Stimulated activated naive B cell treated with anti-CD40 and anti-IgM and Interleukin-4, amounts not matched to agents 10 μg/mL and 1 μg/mL and 100 μg/mL, for 72 hours (primary cell): ENCODE data around the gene TNFAIP8.

Experiments used
- ATAC-seq, 2 donors: fragments of 150-1000 bp; cut with Tn5 transposase; replicated peaks; 2 replicates each; pipeline ENCODE4 v1.10.0; 2021; ENCODE audit warnings: moderate library complexity in 1 of 2
- DNase-seq: peaks from one replicate; pipeline ENCODE4 v3.0.0; 2021
- H3K27ac Mint-ChIP-seq: one replicate; pipeline ENCODE4 v1.8.0; 2022; ENCODE audit warnings: mild to moderate bottlenecking, mixed read lengths
- H3K27me3 Mint-ChIP-seq, 2 donors: one replicate each; pipeline ENCODE4 v1.8.0; 2022; ENCODE audit warnings: mixed read lengths in 2 of 2
- H3K36me3 Mint-ChIP-seq, 2 donors: one replicate each; pipeline ENCODE4 v1.8.0; 2022; ENCODE audit warnings: mixed read lengths in 2 of 2, mild to moderate bottlenecking in 1 of 2
- H3K4me1 Mint-ChIP-seq, 2 donors: one replicate each; pipeline ENCODE4 v1.8.0; 2022; ENCODE audit warnings: mixed read lengths in 2 of 2, mild to moderate bottlenecking in 1 of 2
- H3K4me3 Mint-ChIP-seq, 2 donors: one replicate each; pipeline ENCODE4 v1.8.0; 2022; ENCODE audit warnings: mild to moderate bottlenecking in 2 of 2, mixed read lengths in 2 of 2, moderate library complexity in 1 of 2
- H3K9me3 Mint-ChIP-seq, 2 donors: one replicate each; pipeline ENCODE4 v1.8.0; 2022; ENCODE audit warnings: mixed read lengths in 2 of 2, mild to moderate bottlenecking in 1 of 2

The TNFAIP8 gene

GRCh38 chr5:119346394-119346793 is 9.4 kb upstream of the TNFAIP8 start:
- H3K27me3 Mint-ChIP-seq: no peaks in the 10 kb centered on the region
- peak overlapping the region; percentile 75 for H3K27ac Mint-ChIP-seq
- peaks cover 56 to 92% of the 10 kb centered on the region in 2 donors for H3K4me1 Mint-ChIP-seq
- no peak overlapping the region for H3K4me3 Mint-ChIP-seq
- ATAC-seq: peak in 1 of 2 donors; percentile 8
- no peak for DNase-seq
- peaks cover 8 to 31% of the 10 kb centered on the region in 2 donors for H3K36me3 Mint-ChIP-seq
- peaks cover 0 to 2% of the 10 kb centered on the region in 2 donors for H3K9me3 Mint-ChIP-seq

DNA sequence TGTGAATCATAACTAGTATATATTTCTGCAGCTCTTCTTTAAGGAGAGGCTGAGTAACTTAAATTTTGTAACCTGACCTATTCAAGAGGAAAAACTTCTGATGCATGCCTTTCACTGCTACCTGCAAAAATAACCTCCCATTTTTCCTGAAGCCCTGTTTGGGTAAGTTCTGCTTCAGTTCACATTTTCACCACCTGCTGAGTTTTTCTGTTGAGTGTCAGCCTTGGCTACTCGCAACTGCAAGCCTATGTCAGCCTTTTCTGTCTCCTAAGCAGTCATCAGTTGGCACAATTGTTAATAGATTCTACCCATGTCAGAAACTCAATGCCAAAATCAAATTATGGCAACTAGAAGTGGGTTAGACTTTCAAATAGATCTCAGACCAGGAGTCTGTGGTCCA is 8.2 kb upstream of the TNFAIP8 start:
- Mint-ChIP-seq H3K27ac (peak overlapping the region; percentile 17), H3K9me3 (peaks cover 0 to 2% of the 10 kb centered on the region in 2 donors), H3K4me1 (peaks cover 59 to 90% of the 10 kb centered on the region in 2 donors), H3K4me3 (peak overlapping the region in 1 of 2 donors; percentile 40), H3K36me3 (peaks cover 11 to 33% of the 10 kb centered on the region in 2 donors), H3K27me3 (no peaks in the 10 kb centered on the region)
- ATAC-seq: no peak
- no peak for DNase-seq

DNA sequence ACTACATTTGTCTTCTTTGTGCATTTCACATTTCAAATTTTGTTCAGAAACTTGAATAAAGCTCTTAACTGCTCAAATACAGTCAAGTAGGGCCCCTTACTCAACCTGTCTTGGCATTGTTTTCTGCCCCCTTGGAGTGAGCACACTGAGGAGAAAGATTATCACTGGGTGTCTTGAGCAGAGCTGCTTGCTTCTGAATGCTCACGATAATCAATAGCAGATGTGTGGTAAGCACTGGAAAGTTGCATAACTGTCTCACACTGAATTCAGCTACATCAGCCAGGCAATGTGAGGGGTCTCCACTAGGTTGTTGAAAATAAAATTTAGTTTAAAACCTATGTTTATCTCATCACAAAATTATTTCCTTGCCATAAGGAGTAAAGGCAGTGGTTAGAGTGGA is 7.8 kb upstream of the TNFAIP8 start:
- no peaks in the 10 kb centered on the region for H3K27me3 Mint-ChIP-seq
- H3K4me1 Mint-ChIP-seq: peaks cover 61 to 90% of the 10 kb centered on the region in 2 donors
- no peak for ATAC-seq
- H3K4me3 Mint-ChIP-seq: no peak overlapping the region
- H3K36me3 Mint-ChIP-seq: peaks cover 11 to 31% of the 10 kb centered on the region in 2 donors
- DNase-seq: no peak
- peaks cover 0 to 2% of the 10 kb centered on the region in 2 donors for H3K9me3 Mint-ChIP-seq
- peak overlapping the region; percentile 53 for H3K27ac Mint-ChIP-seq

GRCh38 chr5:119353213-119353612 is 2.6 kb upstream of the TNFAIP8 start:
- Mint-ChIP-seq H3K4me3 (peak overlapping the region; percentile 62 to 78), H3K36me3 (peaks cover 28 to 34% of the 10 kb centered on the region in 2 donors), H3K27ac (peak overlapping the region; percentile 91), H3K9me3 (no peaks in the 10 kb centered on the region), H3K4me1 (peaks cover 41 to 70% of the 10 kb centered on the region in 2 donors), H3K27me3 (no peaks in the 10 kb centered on the region)
- DNase-seq (no peak), ATAC-seq (no peak)

- DNase-seq (no peak), ATAC-seq (no peak)
- Mint-ChIP-seq H3K9me3 (no peaks in the 10 kb centered on the region), H3K27me3 (no peaks in the 10 kb centered on the region), H3K4me3 (peak overlapping the region; percentile 62 to 78), H3K36me3 (peaks cover 31 to 37% of the 10 kb centered on the region in 2 donors), H3K4me1 (peaks cover 40 to 70% of the 10 kb centered on the region in 2 donors), H3K27ac (peak overlapping the region; percentile 91)
Observed at GRCh38 chr5:119353686-119354366, 2.0 kb upstream of the TNFAIP8 start.

GRCh38 chr5:119354537-119355243 is 1.1 kb upstream of the TNFAIP8 start:
- H3K36me3 Mint-ChIP-seq: peaks cover 34 to 41% of the 10 kb centered on the region in 2 donors

DNA sequence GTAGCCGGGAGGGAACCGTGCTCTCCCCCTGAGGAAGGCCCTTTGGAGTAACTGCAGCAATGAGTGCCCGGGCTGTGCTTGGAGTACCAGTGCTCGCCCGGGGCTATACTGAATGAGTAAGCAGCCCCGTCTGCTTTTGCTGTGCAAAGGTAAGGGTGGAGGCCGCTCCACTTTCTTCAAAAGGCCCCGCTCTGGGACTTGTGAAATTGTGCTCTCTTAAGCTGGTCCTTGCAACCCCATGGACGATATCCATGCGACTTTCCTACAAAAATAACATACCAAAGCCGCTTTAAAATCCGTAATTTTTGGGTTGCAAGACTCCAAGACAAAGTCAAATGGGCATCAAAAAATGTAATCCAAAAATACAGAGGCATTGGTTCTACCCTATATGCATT is 578 bp upstream of the TNFAIP8 start:
- Mint-ChIP-seq H3K27ac (peak overlapping the region; percentile 99), H3K4me1 (peaks cover 46 to 70% of the 10 kb centered on the region in 2 donors), H3K36me3 (peaks cover 38 to 45% of the 10 kb centered on the region in 2 donors), H3K4me3 (peak overlapping the region; percentile 95 to 98), H3K27me3 (no peaks in the 10 kb centered on the region), H3K9me3 (no peaks in the 10 kb centered on the region)
- ATAC-seq (peak; percentile 49 to 54), DNase-seq (no peak)

More at GRCh38 chr5:119354537-119355243, 1.1 kb upstream of the TNFAIP8 start:
- H3K4me1 Mint-ChIP-seq: peaks cover 43 to 70% of the 10 kb centered on the region in 2 donors
- DNase-seq (no peak), ATAC-seq (no peak)
- no peaks in the 10 kb centered on the region for H3K9me3 Mint-ChIP-seq
- peak overlapping the region; percentile 99 for H3K27ac Mint-ChIP-seq
- H3K4me3 Mint-ChIP-seq: peak overlapping the region; percentile 95 to 98
- no peaks in the 10 kb centered on the region for H3K27me3 Mint-ChIP-seq

- peaks cover 50 to 75% of the 10 kb centered on the region in 2 donors for H3K4me1 Mint-ChIP-seq
- DNase-seq: no peak
- peaks cover 43 to 53% of the 10 kb centered on the region in 2 donors for H3K36me3 Mint-ChIP-seq
- no peak for ATAC-seq
- H3K27me3 Mint-ChIP-seq: no peaks in the 10 kb centered on the region
- no peaks in the 10 kb centered on the region for H3K9me3 Mint-ChIP-seq
- peak overlapping the region; percentile 99 for H3K27ac Mint-ChIP-seq
- peak overlapping the region; percentile 95 to 98 for H3K4me3 Mint-ChIP-seq
Observed at GRCh38 chr5:119356612-119357188, 881 bp downstream of the TNFAIP8 start.

- ATAC-seq (no peak), DNase-seq (no peak)
- Mint-ChIP-seq H3K4me1 (peaks cover 50 to 75% of the 10 kb centered on the region in 2 donors), H3K9me3 (no peaks in the 10 kb centered on the region), H3K4me3 (peak overlapping the region; percentile 95 to 98), H3K27ac (peak overlapping the region; percentile 99), H3K36me3 (peaks cover 43 to 54% of the 10 kb centered on the region in 2 donors), H3K27me3 (no peaks in the 10 kb centered on the region)
Observed at GRCh38 chr5:119357270-119357669, 1.5 kb downstream of the TNFAIP8 start.

DNA sequence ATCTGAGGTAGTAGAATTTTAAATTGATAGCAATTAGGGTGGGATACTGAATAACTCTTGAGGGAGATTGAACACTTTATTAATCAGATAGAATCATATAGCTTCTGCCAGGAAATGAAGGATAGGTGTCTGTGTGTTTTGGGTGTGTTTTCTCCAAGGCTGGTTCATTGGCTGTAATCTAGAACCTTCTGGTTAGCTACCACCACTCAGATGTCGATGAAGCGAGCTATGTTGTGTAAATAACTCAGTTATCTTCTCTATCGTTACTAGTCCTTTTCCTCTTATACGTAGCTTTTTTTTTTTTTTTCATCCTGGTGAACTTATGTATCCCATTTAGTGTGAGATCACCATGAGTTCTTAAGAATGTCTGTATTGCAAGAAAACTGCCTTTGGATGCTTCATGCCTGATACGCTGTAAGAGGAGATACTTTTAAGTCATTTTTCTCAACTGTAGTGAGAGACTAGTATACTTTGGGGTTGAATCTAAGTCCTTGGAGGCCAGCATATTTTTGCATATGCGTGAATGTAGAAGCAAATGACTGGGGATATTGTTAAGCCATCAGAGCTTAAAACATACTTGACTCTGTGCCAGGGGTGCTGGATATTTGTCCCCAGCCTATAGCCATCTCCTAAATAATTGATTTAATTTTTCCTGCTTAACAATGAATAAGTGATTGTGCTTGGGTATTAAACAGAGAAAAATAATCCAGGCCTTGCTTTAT is 2.1 kb downstream of the TNFAIP8 start:
- Mint-ChIP-seq H3K27me3 (no peaks in the 10 kb centered on the region), H3K27ac (peak overlapping the region; percentile 99), H3K36me3 (peaks cover 50 to 61% of the 10 kb centered on the region in 2 donors), H3K4me1 (peaks cover 52 to 75% of the 10 kb centered on the region in 2 donors), H3K9me3 (no peaks in the 10 kb centered on the region), H3K4me3 (peak overlapping the region; percentile 95 to 98)
- ATAC-seq (no peak), DNase-seq (no peak)

DNA sequence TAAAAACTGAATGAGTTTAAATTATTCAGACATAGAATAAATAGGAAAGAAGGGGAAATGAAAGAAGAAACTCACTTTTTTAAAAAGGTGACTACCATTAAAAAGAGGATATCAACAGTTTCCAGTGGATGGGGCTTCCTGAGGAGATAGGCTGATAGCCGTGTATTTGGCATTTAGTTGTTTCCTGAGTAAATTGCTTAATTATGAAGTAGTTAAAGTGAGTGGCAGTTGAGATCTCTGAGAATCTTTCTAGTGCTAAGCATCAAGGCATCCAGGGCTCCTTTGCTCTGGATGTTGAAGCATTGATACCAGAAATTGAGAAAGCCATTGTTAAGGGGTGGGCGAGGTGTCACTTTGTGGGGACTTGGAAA is 2.7 kb downstream of the TNFAIP8 start:
- Mint-ChIP-seq H3K9me3 (no peaks in the 10 kb centered on the region), H3K36me3 (peaks cover 54 to 66% of the 10 kb centered on the region in 2 donors), H3K4me3 (peak overlapping the region; percentile 95 to 98), H3K27me3 (no peaks in the 10 kb centered on the region), H3K27ac (peak overlapping the region; percentile 99), H3K4me1 (peaks cover 54 to 75% of the 10 kb centered on the region in 2 donors)
- DNase-seq: no peak
- no peak for ATAC-seq

DNA sequence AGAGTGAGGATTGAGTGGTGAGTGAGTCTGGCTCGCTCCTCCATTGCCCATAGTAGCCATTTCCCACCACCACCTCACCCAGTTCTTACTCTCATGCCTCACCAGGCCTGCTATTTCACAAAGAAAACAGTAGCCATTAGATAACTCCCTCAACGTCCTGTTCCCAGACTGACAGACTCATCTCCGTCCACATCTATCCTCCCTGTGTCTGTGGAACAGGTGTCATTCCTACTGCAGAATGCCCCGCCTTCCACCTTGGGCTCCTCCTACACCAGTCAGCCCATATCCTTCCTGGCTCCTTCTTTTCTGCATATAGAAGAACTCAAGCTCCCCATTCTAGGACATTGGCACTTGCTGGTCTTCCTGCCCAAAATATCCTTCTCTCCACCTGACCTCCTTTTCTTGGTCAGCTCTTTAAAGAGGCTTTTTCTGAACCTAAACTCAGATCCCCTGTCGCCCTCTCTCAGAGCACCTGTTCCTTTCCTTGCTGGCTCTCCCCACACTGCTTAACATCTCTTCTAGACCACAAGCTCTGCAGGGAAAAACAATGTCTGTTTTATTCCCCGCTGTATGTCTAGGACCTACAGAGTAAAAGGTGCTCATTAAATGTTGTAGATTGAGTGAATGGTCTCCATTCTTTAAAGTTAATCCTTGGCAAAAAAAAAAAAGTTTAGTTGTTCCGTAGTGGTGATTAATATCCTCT is 3.2 kb downstream of the TNFAIP8 start:
- no peaks in the 10 kb centered on the region for H3K9me3 Mint-ChIP-seq
- H3K27me3 Mint-ChIP-seq: no peaks in the 10 kb centered on the region
- peak overlapping the region; percentile 95 to 98 for H3K4me3 Mint-ChIP-seq
- ATAC-seq (no peak), DNase-seq (no peak)
- peaks cover 60 to 72% of the 10 kb centered on the region in 2 donors for H3K36me3 Mint-ChIP-seq
- H3K27ac Mint-ChIP-seq: peak overlapping the region; percentile 99
- peaks cover 54 to 75% of the 10 kb centered on the region in 2 donors for H3K4me1 Mint-ChIP-seq

GRCh38 chr5:119359737-119360413 is 4.1 kb downstream of the TNFAIP8 start:
- Mint-ChIP-seq H3K36me3 (peaks cover 64 to 77% of the 10 kb centered on the region in 2 donors), H3K9me3 (no peaks in the 10 kb centered on the region), H3K27ac (peak overlapping the region; percentile 69), H3K4me3 (peak overlapping the region; percentile 95 to 98), H3K4me1 (peaks cover 56 to 76% of the 10 kb centered on the region in 2 donors), H3K27me3 (no peaks in the 10 kb centered on the region)
- ATAC-seq: no peak
- no peak for DNase-seq
